HG03521 (cell line): ENCODE measurements around the gene TNNI3.
"Not testable (repeated sequence)": the region's sequence is repeated elsewhere in the genome, so short reads cannot be mapped to it uniquely, and the experiment has no call there.

Experiments
- ATAC-seq: cut with Tn5 transposase; IDR thresholded peaks from one replicate; pipeline ENCODE4 v1.9.1; 2021; ENCODE audit warnings: mild to moderate bottlenecking, moderate library complexity; ENCODE audit not compliant: unreplicated experiment

TNNI3 gene

DNA sequence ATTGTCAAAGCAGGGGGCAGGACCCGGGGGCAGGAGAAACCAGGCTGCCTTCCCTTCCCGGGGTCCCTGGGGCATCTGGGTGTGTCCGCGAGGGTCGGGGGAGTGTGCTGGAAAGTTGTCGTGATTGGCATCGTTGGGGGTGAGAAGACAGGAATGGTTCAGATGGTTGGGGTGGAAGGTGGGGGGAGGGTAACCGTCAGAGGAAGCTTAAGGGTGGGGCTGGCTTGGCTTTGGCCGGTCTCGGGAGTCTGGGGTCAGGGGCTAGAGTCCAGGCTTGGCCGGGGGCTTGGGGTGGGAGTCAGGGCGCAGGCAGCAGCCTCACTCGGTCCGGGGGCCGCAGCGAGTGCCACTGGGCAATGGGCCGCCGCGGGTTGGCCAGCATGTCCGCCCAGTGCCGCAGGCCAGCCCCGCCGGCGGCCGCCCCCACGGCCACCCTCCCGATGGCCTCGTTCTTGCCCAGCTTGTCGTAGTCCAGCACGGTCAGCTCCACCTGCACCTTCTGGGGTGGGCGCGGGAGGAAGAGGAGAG is 15.7 kb upstream of the TNNI3 start:
- no peak for ATAC-seq

- no peak for ATAC-seq
Observed at GRCh38 chr19:55172741-55173140, 15.2 kb upstream of the TNNI3 start.

DNA sequence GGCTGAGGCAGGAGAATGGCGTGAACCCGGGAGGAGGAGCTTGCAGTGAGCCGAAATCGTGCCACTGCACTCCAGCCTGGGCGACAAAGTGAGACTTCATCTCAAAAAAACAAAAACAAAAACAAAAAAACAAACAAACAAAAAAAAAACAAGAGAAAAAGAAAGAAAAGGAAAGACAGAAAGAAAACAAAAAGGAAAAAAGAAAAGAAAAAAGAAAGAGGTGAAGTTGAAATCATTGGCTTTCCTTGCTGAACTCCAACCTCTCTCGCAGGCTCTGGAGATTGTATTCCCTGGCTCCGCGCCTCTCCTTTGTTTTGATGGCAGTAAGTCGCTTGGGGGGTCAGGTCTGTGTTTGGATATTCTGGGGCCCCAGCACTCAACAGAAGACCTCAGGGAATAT is 14.8 kb upstream of the TNNI3 start:
- not testable (repeated sequence) for ATAC-seq

DNA sequence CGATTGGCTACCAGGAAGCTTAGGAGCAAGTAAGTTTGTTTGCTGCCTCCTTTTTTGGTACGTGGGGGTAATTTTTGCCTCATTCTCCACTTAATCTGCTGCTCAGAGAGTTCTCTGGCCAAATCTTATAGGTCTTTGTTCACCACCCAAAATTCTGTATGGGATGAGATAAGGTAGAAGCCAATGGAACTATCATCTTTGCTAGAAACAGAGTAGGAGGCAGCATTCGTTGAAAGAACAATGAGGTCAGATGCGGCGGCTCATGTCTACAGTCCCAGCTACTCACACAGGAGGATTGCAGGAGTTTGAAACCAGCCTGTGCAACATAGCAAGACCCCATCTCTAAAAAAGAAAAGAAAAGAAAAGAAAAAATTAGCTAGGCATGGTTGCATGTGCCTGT is 13.9 kb upstream of the TNNI3 start:
- no peak for ATAC-seq

- no peak for ATAC-seq
Observed at GRCh38 chr19:55169136-55169535, 11.6 kb upstream of the TNNI3 start.

GRCh38 chr19:55166530-55167268 is 9.2 kb upstream of the TNNI3 start, which contains the start of gene DNAAF3:
Gene DNAAF3 (minus strand): TSS chr19:55166613. CDS start chr19:55166413, 200 bp downstream.
- ATAC-seq, result no peak

GRCh38 chr19:55165952-55166529 is 8.5 kb upstream of the TNNI3 start:
- ATAC-seq, result no peak

GRCh38 chr19:55161571-55162322 is 4.2 kb upstream of the TNNI3 start:
- ATAC-seq, result no peak

GRCh38 chr19:55160986-55161365 is 3.4 kb upstream of the TNNI3 start:
- ATAC-seq, result no peak

- no peak for ATAC-seq
Observed at GRCh38 chr19:55160128-55160985, 2.8 kb upstream of the TNNI3 start.

- no peak for ATAC-seq
Observed at GRCh38 chr19:55158848-55159749, 1.6 kb upstream of the TNNI3 start.

GRCh38 chr19:55158423-55158822 is 891 bp upstream of the TNNI3 start:
- no peak for ATAC-seq

DNA sequence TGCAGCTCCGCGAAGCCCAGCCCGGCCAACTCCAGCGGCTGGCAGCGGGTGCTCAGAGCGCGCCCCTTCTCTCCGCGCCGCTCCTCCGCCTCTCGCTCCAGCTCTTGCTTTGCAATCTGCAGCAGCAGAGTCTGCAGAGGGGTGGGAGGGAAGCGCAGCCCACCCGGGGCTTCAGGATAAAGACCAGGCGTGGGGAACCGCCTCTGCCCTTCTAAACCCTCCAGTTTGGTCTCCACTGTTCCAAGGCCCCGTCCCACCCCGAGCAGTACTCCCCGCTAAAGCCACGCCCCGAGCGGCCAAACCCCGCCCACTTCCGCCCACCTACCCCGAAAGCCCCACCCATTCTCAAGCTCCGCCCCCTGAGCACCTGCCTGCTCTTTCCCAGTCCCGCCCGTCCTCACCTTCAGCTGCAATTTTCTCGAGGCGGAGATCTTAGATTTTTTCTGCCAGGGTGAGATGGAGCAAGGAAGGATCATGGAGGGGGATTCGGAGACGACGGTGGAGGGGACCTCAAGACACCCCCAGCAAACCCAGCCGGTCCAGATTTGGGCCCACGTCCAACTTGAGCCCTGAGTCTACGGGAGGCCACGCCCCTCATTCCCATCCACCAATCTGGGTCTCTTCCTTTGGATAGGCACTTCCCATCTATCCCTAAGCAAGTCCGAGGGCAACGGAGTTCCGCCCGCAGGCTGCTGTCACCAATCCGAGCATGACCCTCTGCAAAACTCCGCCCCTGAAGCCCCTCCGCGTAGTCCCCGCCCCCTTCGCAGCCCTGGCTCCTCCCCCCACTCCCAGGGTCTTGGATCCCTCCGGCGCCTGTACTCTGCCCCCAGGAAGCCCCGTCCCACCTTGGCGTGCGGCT is 1.1 kb downstream of the TNNI3 start:
- ATAC-seq, result no peak

GRCh38 chr19:55155784-55156183 is 1.7 kb downstream of the TNNI3 start:
- not testable (repeated sequence) for ATAC-seq

GRCh38 chr19:55153652-55154264 is 3.8 kb downstream of the TNNI3 start:
- no peak for ATAC-seq

DNA sequence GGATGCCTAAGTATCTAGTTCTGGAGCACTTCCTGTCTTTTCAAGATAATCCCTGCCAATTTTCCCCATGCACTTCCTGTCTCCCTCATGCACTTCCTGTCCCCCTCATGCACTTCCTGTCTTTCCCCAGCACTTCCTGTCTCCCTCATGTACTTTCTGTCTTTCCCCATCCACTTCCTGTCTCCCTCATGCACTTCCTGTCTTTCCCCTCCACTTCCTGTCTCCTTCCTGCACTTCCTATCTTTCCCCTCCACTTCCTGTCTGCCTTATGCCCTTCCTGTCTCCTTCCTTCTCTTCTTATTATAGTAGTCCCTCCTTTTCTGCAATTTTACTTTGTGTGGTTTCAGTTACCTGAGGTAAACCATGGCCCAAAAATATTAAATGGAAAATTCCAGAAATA is 5.5 kb downstream of the TNNI3 start:
- no peak for ATAC-seq

GRCh38 chr19:55149078-55150003 is 8.2 kb downstream of the TNNI3 start, which contains the start of gene TNNT1:
Gene TNNT1 (minus strand): TSS chr19:55149206. CDS start chr19:55147157, 2,049 bp downstream.
- no peak for ATAC-seq
